Measurements from ENCODE around the gene GOT2.
"Not testable (repeated sequence)": the region's sequence is repeated elsewhere in the genome, so short reads cannot be mapped to it uniquely, and the experiment has no call there.

The GOT2 gene

DNA sequence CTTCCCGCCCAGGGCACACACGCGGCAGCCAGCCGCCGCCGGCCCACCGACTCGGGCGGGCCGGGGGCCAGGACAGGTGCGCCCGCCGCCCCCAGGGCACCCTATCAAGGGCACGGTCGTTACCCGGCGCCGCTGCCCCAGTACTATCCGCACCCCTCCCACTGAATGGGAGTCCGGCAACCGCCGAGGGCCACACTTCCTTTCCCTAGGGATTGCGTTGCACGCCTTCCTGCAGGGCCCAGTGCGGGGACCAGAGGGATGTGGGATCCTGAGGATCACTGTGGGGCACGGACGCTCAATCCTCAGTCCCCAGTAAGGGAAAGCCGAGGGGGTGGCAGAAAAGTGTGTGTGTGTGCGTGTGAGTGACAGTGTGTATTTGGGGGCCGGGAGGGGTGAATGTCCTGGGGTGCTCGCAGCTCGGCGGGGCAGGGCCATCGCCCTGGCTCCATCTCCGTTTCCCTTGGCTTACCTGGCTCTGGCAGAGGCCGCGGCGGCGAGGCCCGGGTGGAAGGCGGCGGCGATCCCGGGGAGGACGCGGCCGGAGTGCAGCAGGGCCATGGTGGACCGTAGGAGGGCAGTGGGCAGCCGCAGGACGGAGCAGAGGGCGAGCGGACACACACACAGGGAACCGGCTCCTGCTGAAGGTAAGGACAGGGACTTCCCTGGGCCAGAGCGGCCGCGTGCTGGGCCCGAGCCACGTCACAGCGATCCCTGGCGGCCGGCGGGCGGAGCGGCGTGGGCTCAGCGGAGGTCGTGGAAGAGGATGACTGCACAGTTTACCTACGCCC, at the start of gene GOT2:
Gene GOT2, minus strand, starts transcription at position 646 of the 788 bp plus-strand sequence. Its CDS starts 88 bp downstream, at position 558.
- H3K27me3 ChIP-seq (ENCODE audit: control insufficient read depth in 5 of 5, insufficient read depth in 4 of 5, low read length in 5 of 5): peaks cover 0 to 5% (median 0%) of the 10 kb centered on the region in 5 donors
- H3K36me3 ChIP-seq (ENCODE audit: control insufficient read depth in 5 of 5, insufficient read depth in 5 of 5, low read length in 5 of 5): no peaks in the 10 kb centered on the region
- H3K27ac ChIP-seq (ENCODE audit: low read depth, low read length): no peak within 1 kb of the TSS
- H3K4me3 ChIP-seq (ENCODE audit: low read depth in 1 of 5, low read length in 5 of 5): peak within 1 kb of the TSS; percentile 82 to 97 (median 94)
- no peaks in the 10 kb centered on the region for H3K9me3 ChIP-seq (ENCODE audit: control insufficient read depth in 5 of 5, low read length in 5 of 5)
- peaks cover 2 to 19% (median 17%) of the 10 kb centered on the region in 5 donors for H3K4me1 ChIP-seq (ENCODE audit: control insufficient read depth in 5 of 5, insufficient read depth in 5 of 5, low read length in 5 of 5)
- H3K9ac ChIP-seq (ENCODE audit: low read length in 5 of 5): peak within 1 kb of the TSS; percentile 59 to 95 (median 87)

DNA sequence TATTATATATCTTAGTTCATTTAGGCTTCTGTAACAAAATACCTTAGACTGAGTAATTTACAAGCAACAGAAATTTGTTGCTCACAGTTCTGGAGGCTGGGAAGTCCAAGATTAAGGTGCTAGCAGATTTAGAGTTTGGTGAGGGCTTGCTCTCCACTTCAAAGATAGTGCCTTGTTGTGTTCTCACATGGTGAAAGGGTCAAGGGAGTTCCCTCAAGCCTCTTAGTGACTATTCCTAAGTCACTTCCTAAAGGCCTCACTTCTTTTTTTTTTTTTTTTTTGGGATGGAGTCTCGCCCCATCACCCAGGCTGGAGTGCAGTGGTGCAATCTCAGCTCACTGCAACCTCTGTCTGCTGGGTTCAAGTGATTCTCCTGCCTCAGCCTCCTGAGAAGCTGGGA, 45.2 kb upstream of the GOT2 start:
- H3K36me3 ChIP-seq (ENCODE audit: control insufficient read depth in 5 of 5, insufficient read depth in 5 of 5, low read length in 5 of 5); H3K9me3 ChIP-seq (ENCODE audit: control insufficient read depth in 5 of 5, low read length in 5 of 5): not testable (repeated sequence)

DNA sequence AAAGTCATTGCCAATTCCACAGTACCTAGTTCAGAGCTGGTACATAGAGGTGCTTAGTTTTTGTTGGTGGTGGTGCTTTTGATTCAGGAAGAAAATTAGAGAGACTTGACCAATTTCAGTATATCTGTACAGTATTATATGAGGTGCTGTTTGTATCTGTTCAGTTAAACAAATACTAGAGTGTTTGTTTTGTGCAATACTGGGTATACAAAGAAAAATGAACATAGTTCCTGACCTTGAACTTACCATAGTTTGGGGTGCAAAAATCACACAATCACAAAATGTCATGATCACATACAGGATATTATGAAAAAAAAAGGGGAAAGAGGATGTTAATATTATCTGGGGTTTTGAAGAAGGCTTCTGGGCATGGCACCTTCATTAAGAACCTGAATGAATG, 39.8 kb upstream of the GOT2 start:
- Histone ChIP-seq H3K4me1 (ENCODE audit: control insufficient read depth in 5 of 5, insufficient read depth in 5 of 5, low read length in 5 of 5) (no peaks in the 10 kb centered on the region), H3K9me3 (ENCODE audit: control insufficient read depth in 5 of 5, low read length in 5 of 5) (no peaks in the 10 kb centered on the region), H3K9ac (ENCODE audit: low read length in 5 of 5) (no peak overlapping the region), H3K27ac (ENCODE audit: low read depth, low read length) (no peak overlapping the region), H3K27me3 (ENCODE audit: control insufficient read depth in 5 of 5, insufficient read depth in 4 of 5, low read length in 5 of 5) (no peaks in the 10 kb centered on the region), H3K36me3 (ENCODE audit: control insufficient read depth in 5 of 5, insufficient read depth in 5 of 5, low read length in 5 of 5) (no peaks in the 10 kb centered on the region), H3K4me3 (ENCODE audit: low read depth in 1 of 5, low read length in 5 of 5) (no peak overlapping the region)

More for the DNA sequence above, 45.2 kb upstream of the GOT2 start:
- H3K27ac ChIP-seq (ENCODE audit: low read depth, low read length); H3K9ac ChIP-seq (ENCODE audit: low read length in 5 of 5); H3K4me3 ChIP-seq (ENCODE audit: low read depth in 1 of 5, low read length in 5 of 5); H3K27me3 ChIP-seq (ENCODE audit: control insufficient read depth in 5 of 5, insufficient read depth in 4 of 5, low read length in 5 of 5); H3K4me1 ChIP-seq (ENCODE audit: control insufficient read depth in 5 of 5, insufficient read depth in 5 of 5, low read length in 5 of 5): not testable (repeated sequence)

DNA sequence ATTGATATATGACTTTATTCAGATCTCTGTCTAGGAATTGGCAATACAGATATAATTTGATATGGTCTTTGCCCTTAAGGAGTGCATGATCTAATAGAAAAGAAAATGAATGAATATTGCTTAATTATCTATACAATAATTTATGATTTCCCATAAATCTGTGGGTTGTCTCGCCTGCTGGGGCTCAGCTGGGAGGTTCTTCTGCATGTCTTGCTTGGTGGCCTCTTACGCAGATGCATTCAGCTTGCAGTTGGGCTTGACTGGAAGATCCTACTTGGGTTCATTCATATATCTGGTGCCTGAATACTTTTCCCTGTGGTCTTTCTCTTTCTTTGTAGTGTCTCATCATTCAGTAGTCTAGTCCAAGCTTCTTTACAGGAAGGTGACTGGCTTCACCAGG, 34.0 kb upstream of the GOT2 start:
- Histone ChIP-seq H3K9me3 (ENCODE audit: control insufficient read depth in 5 of 5, low read length in 5 of 5) (no peaks in the 10 kb centered on the region), H3K27ac (ENCODE audit: low read depth, low read length) (no peak overlapping the region)

DNA sequence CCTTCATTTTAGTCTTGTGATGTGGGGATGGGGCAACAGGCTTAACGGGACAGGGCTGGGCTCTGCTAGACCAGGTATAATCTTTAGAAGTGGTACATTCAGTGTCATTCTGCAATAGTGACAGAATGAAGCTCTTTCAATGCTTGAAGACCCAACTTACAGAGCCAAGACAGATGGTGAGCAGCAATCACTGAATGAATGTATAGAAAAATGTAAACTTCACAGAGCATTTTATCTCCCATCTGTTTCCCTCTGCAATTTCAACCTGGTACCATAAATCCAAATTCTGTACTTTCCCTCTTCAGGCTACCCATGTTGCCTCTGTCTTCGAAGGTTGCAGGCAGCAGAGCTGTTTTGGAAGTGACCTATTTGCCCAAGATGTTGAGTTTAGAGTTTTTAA, 33.5 kb upstream of the GOT2 start:
- Histone ChIP-seq H3K4me3 (ENCODE audit: low read depth in 1 of 5, low read length in 5 of 5) (no peak overlapping the region), H3K27ac (ENCODE audit: low read depth, low read length) (no peak overlapping the region), H3K9ac (ENCODE audit: low read length in 5 of 5) (no peak overlapping the region), H3K27me3 (ENCODE audit: control insufficient read depth in 5 of 5, insufficient read depth in 4 of 5, low read length in 5 of 5) (no peaks in the 10 kb centered on the region), H3K9me3 (ENCODE audit: control insufficient read depth in 5 of 5, low read length in 5 of 5) (no peaks in the 10 kb centered on the region), H3K36me3 (ENCODE audit: control insufficient read depth in 5 of 5, insufficient read depth in 5 of 5, low read length in 5 of 5) (no peaks in the 10 kb centered on the region), H3K4me1 (ENCODE audit: control insufficient read depth in 5 of 5, insufficient read depth in 5 of 5, low read length in 5 of 5) (no peaks in the 10 kb centered on the region)

More for the DNA sequence above, 34.0 kb upstream of the GOT2 start:
- Histone ChIP-seq H3K36me3 (ENCODE audit: control insufficient read depth in 5 of 5, insufficient read depth in 5 of 5, low read length in 5 of 5) (no peaks in the 10 kb centered on the region), H3K4me3 (ENCODE audit: low read depth in 1 of 5, low read length in 5 of 5) (no peak overlapping the region), H3K9ac (ENCODE audit: low read length in 5 of 5) (no peak overlapping the region), H3K4me1 (ENCODE audit: control insufficient read depth in 5 of 5, insufficient read depth in 5 of 5, low read length in 5 of 5) (no peaks in the 10 kb centered on the region), H3K27me3 (ENCODE audit: control insufficient read depth in 5 of 5, insufficient read depth in 4 of 5, low read length in 5 of 5) (no peaks in the 10 kb centered on the region)

DNA sequence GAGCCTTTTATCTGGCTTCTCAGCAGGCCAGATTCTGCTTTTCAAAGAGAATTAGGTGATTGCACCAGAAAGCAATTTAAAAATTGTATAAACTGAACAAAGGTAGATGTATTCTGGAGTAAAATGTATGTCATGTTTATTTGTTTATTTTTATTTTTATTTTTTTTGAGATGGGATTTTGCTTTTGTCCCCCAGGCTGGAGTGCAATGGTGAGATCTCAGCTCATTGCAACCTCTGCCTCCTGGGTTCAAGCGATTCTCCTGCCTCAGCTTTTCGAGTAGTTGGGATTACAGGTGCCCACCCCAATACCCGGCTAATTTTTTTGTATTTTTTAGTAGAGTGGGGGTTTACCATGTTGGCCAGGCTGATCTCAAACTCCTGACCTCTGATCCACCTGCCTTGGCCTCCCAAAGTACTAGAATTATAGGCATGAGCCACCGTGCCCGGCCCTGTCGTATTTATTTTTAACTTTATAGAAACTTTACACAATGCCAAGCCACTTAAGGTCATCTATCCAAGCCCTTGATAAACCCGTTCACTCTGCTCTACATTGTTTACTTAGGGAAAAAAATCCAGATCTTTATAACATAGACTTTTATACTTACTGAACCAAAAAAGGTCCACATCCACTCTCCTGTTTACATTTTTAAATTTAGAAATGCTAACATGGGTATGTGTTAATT, 22.7 kb upstream of the GOT2 start:
- no peak overlapping the region for H3K27ac ChIP-seq (ENCODE audit: low read depth, low read length)
- H3K9me3 ChIP-seq (ENCODE audit: control insufficient read depth in 5 of 5, low read length in 5 of 5): no peaks in the 10 kb centered on the region
- peaks cover 0 to 5% (median 3%) of the 10 kb centered on the region in 5 donors for H3K27me3 ChIP-seq (ENCODE audit: control insufficient read depth in 5 of 5, insufficient read depth in 4 of 5, low read length in 5 of 5)
- H3K4me1 ChIP-seq (ENCODE audit: control insufficient read depth in 5 of 5, insufficient read depth in 5 of 5, low read length in 5 of 5): peaks cover 0 to 7% (median 5%) of the 10 kb centered on the region in 5 donors
- H3K36me3 ChIP-seq (ENCODE audit: control insufficient read depth in 5 of 5, insufficient read depth in 5 of 5, low read length in 5 of 5): no peaks in the 10 kb centered on the region
- no peak overlapping the region for H3K4me3 ChIP-seq (ENCODE audit: low read depth in 1 of 5, low read length in 5 of 5)
- no peak overlapping the region for H3K9ac ChIP-seq (ENCODE audit: low read length in 5 of 5)

DNA sequence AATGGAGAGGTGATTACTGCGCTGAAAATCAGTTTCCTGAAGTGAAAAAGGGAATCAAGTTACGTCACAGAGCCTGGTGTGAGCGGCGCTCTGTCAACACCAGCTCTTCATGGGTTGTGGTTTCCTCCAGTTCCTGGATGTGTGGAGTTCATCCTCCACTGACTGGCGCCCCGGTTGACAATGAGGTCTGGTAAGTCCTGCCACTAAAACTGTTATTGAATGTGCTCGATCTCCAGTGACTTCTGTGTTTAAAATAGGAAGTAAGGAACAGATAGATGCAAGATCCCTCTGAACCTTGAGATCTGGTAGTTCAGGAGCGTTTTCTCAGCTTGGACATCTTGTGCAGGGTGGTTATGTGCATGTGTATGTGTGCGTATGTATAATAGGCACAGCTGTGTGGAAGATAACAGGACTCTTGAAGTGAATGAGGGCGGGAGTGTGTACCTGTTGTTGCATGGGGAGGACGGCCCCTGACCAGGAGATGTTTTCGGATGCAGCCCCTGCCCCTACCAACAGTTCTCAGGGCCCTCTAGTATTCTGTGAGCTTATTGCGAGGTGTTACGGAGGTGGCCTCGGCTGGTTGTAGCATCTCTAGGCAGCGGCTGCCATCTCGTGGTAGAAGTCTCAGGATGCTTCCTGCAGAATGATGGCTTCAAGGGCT, 22.0 kb upstream of the GOT2 start:
- H3K27me3 ChIP-seq (ENCODE audit: control insufficient read depth in 5 of 5, insufficient read depth in 4 of 5, low read length in 5 of 5): peaks cover 0 to 5% (median 3%) of the 10 kb centered on the region in 5 donors
- no peaks in the 10 kb centered on the region for H3K9me3 ChIP-seq (ENCODE audit: control insufficient read depth in 5 of 5, low read length in 5 of 5)
- H3K27ac ChIP-seq (ENCODE audit: low read depth, low read length): no peak overlapping the region
- peak overlapping the region in 2 of 5 donors; percentile 11 to 20 for H3K9ac ChIP-seq (ENCODE audit: low read length in 5 of 5)
- peaks cover 0 to 7% (median 5%) of the 10 kb centered on the region in 5 donors for H3K4me1 ChIP-seq (ENCODE audit: control insufficient read depth in 5 of 5, insufficient read depth in 5 of 5, low read length in 5 of 5)
- H3K36me3 ChIP-seq (ENCODE audit: control insufficient read depth in 5 of 5, insufficient read depth in 5 of 5, low read length in 5 of 5): no peaks in the 10 kb centered on the region
- peak overlapping the region in 2 of 5 donors; percentile 3 to 55 for H3K4me3 ChIP-seq (ENCODE audit: low read depth in 1 of 5, low read length in 5 of 5)

DNA sequence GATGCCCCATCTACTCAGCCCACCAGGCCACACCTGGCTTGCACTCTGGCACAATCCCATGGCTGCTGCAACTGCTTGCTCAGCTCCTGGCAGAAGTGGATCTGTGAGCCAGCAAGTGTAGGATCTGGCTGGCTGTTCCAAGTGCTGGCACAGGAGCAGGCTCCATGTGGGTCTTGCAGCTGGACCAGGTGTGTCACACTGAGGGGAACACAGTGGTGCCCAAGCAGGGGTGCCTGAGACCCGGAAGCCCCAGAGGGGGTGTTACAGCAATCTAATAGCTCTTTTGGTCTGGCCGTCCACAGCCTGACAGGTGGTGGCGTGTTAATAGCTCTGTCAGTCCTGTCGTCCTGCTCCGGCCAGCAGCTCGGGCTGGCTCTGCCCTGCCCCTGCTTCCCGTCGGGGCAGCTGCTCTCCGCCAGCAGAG, 19.6 kb upstream of the GOT2 start:
- Histone ChIP-seq H3K36me3 (ENCODE audit: control insufficient read depth in 5 of 5, insufficient read depth in 5 of 5, low read length in 5 of 5) (no peaks in the 10 kb centered on the region), H3K27me3 (ENCODE audit: control insufficient read depth in 5 of 5, insufficient read depth in 4 of 5, low read length in 5 of 5) (peaks cover 0 to 5% (median 3%) of the 10 kb centered on the region in 5 donors), H3K4me1 (ENCODE audit: control insufficient read depth in 5 of 5, insufficient read depth in 5 of 5, low read length in 5 of 5) (peaks cover 0 to 7% (median 5%) of the 10 kb centered on the region in 5 donors), H3K27ac (ENCODE audit: low read depth, low read length) (no peak overlapping the region), H3K9me3 (ENCODE audit: control insufficient read depth in 5 of 5, low read length in 5 of 5) (no peaks in the 10 kb centered on the region), H3K9ac (ENCODE audit: low read length in 5 of 5) (no peak overlapping the region), H3K4me3 (ENCODE audit: low read depth in 1 of 5, low read length in 5 of 5) (no peak overlapping the region)

DNA sequence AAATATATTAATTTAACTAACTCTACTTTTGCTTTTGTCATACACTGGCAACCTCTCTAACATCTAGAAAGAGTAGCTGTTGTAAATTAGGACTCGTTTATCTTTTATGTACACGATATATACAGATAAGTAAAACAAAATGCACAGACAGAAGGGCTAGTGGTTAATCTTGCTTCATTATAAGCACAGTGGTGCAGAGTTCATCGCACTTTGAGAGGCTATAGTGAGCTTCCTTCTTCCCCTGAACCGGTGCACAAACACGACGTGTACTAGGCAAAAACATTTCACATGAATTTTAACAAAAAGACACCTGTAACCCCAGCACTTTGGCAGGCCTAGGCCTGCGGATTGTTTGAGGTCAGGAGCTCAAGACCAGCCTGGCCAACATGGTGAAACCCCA, 10.4 kb upstream of the GOT2 start:
- no peaks in the 10 kb centered on the region for H3K9me3 ChIP-seq (ENCODE audit: control insufficient read depth in 5 of 5, low read length in 5 of 5)
- H3K4me3 ChIP-seq (ENCODE audit: low read depth in 1 of 5, low read length in 5 of 5): no peak overlapping the region
- no peaks in the 10 kb centered on the region for H3K27me3 ChIP-seq (ENCODE audit: control insufficient read depth in 5 of 5, insufficient read depth in 4 of 5, low read length in 5 of 5)
- H3K27ac ChIP-seq (ENCODE audit: low read depth, low read length): no peak overlapping the region
- H3K9ac ChIP-seq (ENCODE audit: low read length in 5 of 5): no peak overlapping the region
- no peaks in the 10 kb centered on the region for H3K4me1 ChIP-seq (ENCODE audit: control insufficient read depth in 5 of 5, insufficient read depth in 5 of 5, low read length in 5 of 5)
- no peaks in the 10 kb centered on the region for H3K36me3 ChIP-seq (ENCODE audit: control insufficient read depth in 5 of 5, insufficient read depth in 5 of 5, low read length in 5 of 5)

DNA sequence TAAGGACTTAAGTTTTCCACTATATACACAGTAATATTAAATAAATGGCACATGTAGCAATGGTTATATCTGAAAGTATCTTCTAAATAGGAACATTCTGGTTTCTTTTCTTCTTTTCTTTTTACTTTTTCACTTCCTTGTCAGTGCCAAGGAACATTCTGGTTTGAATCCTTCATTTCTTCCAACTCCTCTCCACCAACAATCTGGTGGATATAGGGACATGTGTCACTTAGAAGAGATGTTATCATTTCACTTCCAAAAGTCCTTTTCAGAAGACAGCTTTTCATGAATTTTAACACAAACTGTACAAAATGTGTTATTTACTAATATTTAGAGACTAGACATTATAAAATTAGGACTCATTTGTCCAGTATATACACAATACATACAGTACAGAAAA, 7.9 kb upstream of the GOT2 start:
- no peak overlapping the region for H3K27ac ChIP-seq (ENCODE audit: low read depth, low read length)
- no peaks in the 10 kb centered on the region for H3K36me3 ChIP-seq (ENCODE audit: control insufficient read depth in 5 of 5, insufficient read depth in 5 of 5, low read length in 5 of 5)
- no peaks in the 10 kb centered on the region for H3K4me1 ChIP-seq (ENCODE audit: control insufficient read depth in 5 of 5, insufficient read depth in 5 of 5, low read length in 5 of 5)
- no peak overlapping the region for H3K9ac ChIP-seq (ENCODE audit: low read length in 5 of 5)
- no peaks in the 10 kb centered on the region for H3K9me3 ChIP-seq (ENCODE audit: control insufficient read depth in 5 of 5, low read length in 5 of 5)
- H3K27me3 ChIP-seq (ENCODE audit: control insufficient read depth in 5 of 5, insufficient read depth in 4 of 5, low read length in 5 of 5): peaks cover 0 to 5% (median 0%) of the 10 kb centered on the region in 5 donors
- H3K4me3 ChIP-seq (ENCODE audit: low read depth in 1 of 5, low read length in 5 of 5): no peak overlapping the region

Measured in subcutaneous abdominal adipose tissue (tissue), 5 donors.